GM23338 (cell line): Measurements from ENCODE around the gene ZFYVE28. TPM values are rescaled to one million over a fixed set of nuclear protein-coding genes. Genes with fewer than 3 reads are reported as not detected.

Experiments used
- ATAC-seq: fragments of 200-7000 bp; cut with Tn5 transposase; 3 replicates; pipeline ENCODE4 v1.9.1; 2020
- DNase-seq: peaks from one replicate; pipeline ENCODE4 v3.0.0-alpha.2; 2015; ENCODE audit warnings: low spot score
- H2AFZ ChIP-seq: fragments of 200-600 bp; sonication (generic); 2 replicates; pipeline ENCODE4 v1.8.0; 2016; ENCODE audit warnings: antibody characterized with exemption, mild to moderate bottlenecking, moderate library complexity
- H3F3A ChIP-seq: fragments of 200-600 bp; sonication (generic); replicated peaks from 2 replicates; pipeline ENCODE4 v1.8.0; 2017; ENCODE audit warnings: antibody characterized with exemption, mixed run types, low read depth
- H3K27ac ChIP-seq: fragments of 200-600 bp; sonication (generic); 2 replicates; pipeline ENCODE4 v1.6.1; 2016; ENCODE audit warnings: low read depth
- H3K27me3 ChIP-seq: fragments of 200-600 bp; sonication (generic); 2 replicates; pipeline ENCODE4 v1.8.0; 2016; ENCODE audit warnings: mild to moderate bottlenecking, mixed run types, moderate library complexity; ENCODE audit not compliant: insufficient read depth
- H3K36me3 ChIP-seq: fragments of 200-600 bp; sonication (generic); 2 replicates; pipeline ENCODE4 v1.8.0; 2016; ENCODE audit warnings: mild to moderate bottlenecking; ENCODE audit not compliant: insufficient read depth
- H3K4me1 ChIP-seq: fragments of 200-600 bp; sonication (generic); 2 replicates; pipeline ENCODE4 v1.8.0; 2016; ENCODE audit warnings: mild to moderate bottlenecking, moderate library complexity; ENCODE audit not compliant: insufficient read depth
- H3K4me2 ChIP-seq: fragments of 200-600 bp; sonication (generic); 2 replicates; pipeline ENCODE4 v1.7.1; 2017; ENCODE audit warnings: mixed run types
- H3K4me3 ChIP-seq: fragments of 200-600 bp; sonication (generic); 2 replicates; pipeline ENCODE4 v1.6.1; 2016; ENCODE audit warnings: mixed run types
- H3K79me2 ChIP-seq: fragments of 200-600 bp; sonication (generic); replicated peaks from 2 replicates; pipeline ENCODE4 v1.8.0; 2017; ENCODE audit warnings: mild to moderate bottlenecking; ENCODE audit not compliant: insufficient read depth
- H3K9me2 ChIP-seq: fragments of 200-600 bp; sonication (generic); 2 replicates; pipeline ENCODE4 v1.8.0; 2017; ENCODE audit not compliant: insufficient read depth
- H4K20me1 ChIP-seq: fragments of 200-600 bp; sonication (generic); replicated peaks from 2 replicates; pipeline ENCODE4 v1.8.0; 2017; ENCODE audit warnings: mild to moderate bottlenecking; ENCODE audit not compliant: insufficient read depth
- H3K27ac Mint-ChIP-seq: 2 replicates; pipeline ENCODE4 v1.8.0; 2020; ENCODE audit warnings: inconsistent platforms, mild to moderate bottlenecking, moderate library complexity, mixed read lengths
- H3K27me3 Mint-ChIP-seq: 3 replicates; pipeline ENCODE4 v1.8.0; 2022; ENCODE audit warnings: low read depth, mild to moderate bottlenecking, moderate library complexity, mixed read lengths, inconsistent platforms; ENCODE audit not compliant: insufficient read depth, poor library complexity
- H3K36me3 Mint-ChIP-seq: 3 replicates; pipeline ENCODE4 v1.8.0; 2021; ENCODE audit warnings: low read depth, mild to moderate bottlenecking, inconsistent platforms, moderate library complexity, mixed read lengths
- H3K4me1 Mint-ChIP-seq: 3 replicates; pipeline ENCODE4 v1.8.0; 2020; ENCODE audit warnings: mild to moderate bottlenecking, inconsistent platforms, mixed read lengths
- H3K4me3 Mint-ChIP-seq: 3 replicates; pipeline ENCODE4 v1.8.0; 2021; ENCODE audit warnings: moderate library complexity, mild to moderate bottlenecking, inconsistent platforms, mixed read lengths
- H3K9me3 Mint-ChIP-seq: 3 replicates; pipeline ENCODE4 v1.8.0; 2020; ENCODE audit warnings: moderate library complexity, mild to moderate bottlenecking, inconsistent platforms, mixed read lengths
- CREB1 ChIP-seq: fragments of 250-450 bp; sonication (Bioruptor Pico); IDR thresholded peaks from 2 replicates; pipeline ENCODE4 v1.5.0; 2020; ENCODE audit warnings: low read depth, mild to moderate bottlenecking, moderate library complexity
- CTCF ChIP-seq, 2 experiments: fragments of 200-600 bp in 1 of 2; sonication (generic) in 1 of 2; conservative IDR thresholded peaks; 2 replicates each; pipeline versions ENCODE4 v1.5.1 to v1.6.1; 2016 to 2017; ENCODE audit warnings: antibody characterized with exemption in 2 of 2, low read depth in 2 of 2, mild to moderate bottlenecking in 2 of 2, moderate library complexity in 1 of 2
- ETS1 ChIP-seq: IDR thresholded peaks from 2 replicates; pipeline ENCODE4 v1.6.1; 2016; ENCODE audit warnings: antibody characterized with exemption
- EZH2 ChIP-seq: fragments of 200-600 bp; sonication (generic); IDR thresholded peaks from one replicate; pipeline ENCODE4 v1.8.0; 2017; ENCODE audit warnings: antibody characterized with exemption, mild to moderate bottlenecking, low read depth; ENCODE audit not compliant: unreplicated experiment
- EZH2phosphoT487 ChIP-seq: fragments of 200-600 bp; sonication (generic); IDR thresholded peaks from one replicate; pipeline ENCODE4 v1.8.1; 2018; ENCODE audit warnings: antibody characterized with exemption; ENCODE audit not compliant: unreplicated experiment
- REST ChIP-seq: IDR thresholded peaks from one replicate; pipeline ENCODE4 v1.6.1; 2018; ENCODE audit warnings: antibody characterized with exemption; ENCODE audit not compliant: unreplicated experiment
- STAT1 ChIP-seq: IDR thresholded peaks from one replicate; pipeline ENCODE4 v1.6.1; 2016; ENCODE audit warnings: antibody characterized with exemption; ENCODE audit not compliant: unreplicated experiment
- ZNF114 ChIP-seq: fragments of 250-450 bp; sonication (Bioruptor Pico); IDR thresholded peaks from 2 replicates; pipeline ENCODE4 v1.5.0; 2020; ENCODE audit warnings: mild to moderate bottlenecking, moderate library complexity
- ZNF462 ChIP-seq: fragments of 250-450 bp; sonication (Bioruptor Pico); IDR thresholded peaks from 2 replicates; pipeline ENCODE4 v1.5.0; 2020; ENCODE audit warnings: mild to moderate bottlenecking, moderate library complexity
- polyA plus RNA-seq: library from polyadenylated mRNA; unstranded; fragments of >200 nt; fragmentation: Nextera tagmentation; extraction: Ambion mirVana; gene quantifications from 2 replicates; pipeline ENCODE4 v1.2.1, GENCODE V29; 2016
- total RNA-seq: library from RNA; depleted of rRNA; stranded (reverse); fragments of >200 nt; shearing (Covaris generic); gene quantifications from 2 replicates; pipeline ENCODE4 v1.2.3, GENCODE V29; 2014

ZFYVE28 gene
- total and polyA plus RNA-seq, 2 experiments from 2014 or later = 2.6 to 4.6 TPM

- Histone ChIP-seq H3K27me3 (no peaks in the 10 kb centered on the region), H3K27ac (no peak overlapping the region), H4K20me1 (no peaks in the 10 kb centered on the region), H3K79me2 (no peaks in the 10 kb centered on the region), H3K9me2 (no peaks in the 10 kb centered on the region), H3K4me3 (no peak overlapping the region), H2AFZ (no peak overlapping the region), H3K4me1 (peaks cover 5% of the 10 kb centered on the region; the same call in 1 of the 2 replicates), H3K36me3 (no peaks in the 10 kb centered on the region), H3K4me2 (no peak overlapping the region), H3F3A (no peaks in the 10 kb centered on the region)
- no peak overlapping the region for H3K27ac Mint-ChIP-seq
- H3K4me3 Mint-ChIP-seq = no peak overlapping the region
- no peaks in the 10 kb centered on the region for H3K9me3 Mint-ChIP-seq
- no peak for TF ChIP-seq EZH2phosphoT487
- no peak for TF ChIP-seq STAT1
- TF ChIP-seq ZNF462 (CRISPR knock-in tag) = no peak
- no peak for TF ChIP-seq CREB1 (CRISPR knock-in tag)
- no peak for TF ChIP-seq EZH2
- no peak for TF ChIP-seq ETS1
- TF ChIP-seq CTCF (conservative IDR thresholded peaks at IDR 0.05; ENCODE audit: low read depth in 2 of 2) = no peak
- no peak for TF ChIP-seq ZNF114
- TF ChIP-seq REST = no peak
- ATAC-seq (no peak), DNase-seq (no peak)
- peaks cover 6% of the 10 kb centered on the region for H3K4me1 Mint-ChIP-seq
- H3K36me3 Mint-ChIP-seq = no peaks in the 10 kb centered on the region
- H3K27me3 Mint-ChIP-seq = peaks cover 6% of the 10 kb centered on the region
Observed at GRCh38 chr4:2322227-2322626, 96.2 kb downstream of the ZFYVE28 start.
